IMR-90 (cell line): ENCODE data around the gene SLC6A3. TPM values are rescaled to one million over a fixed set of nuclear protein-coding genes. Genes with fewer than 3 reads are reported as not detected.

Experiments
- ATAC-seq: fragments of 200-7000 bp; cut with Tn5 transposase; 2 replicates; pipeline ENCODE4 v1.9.1; 2020; ENCODE audit warnings: low read depth, mild to moderate bottlenecking, moderate library complexity
- BruUV-seq: library from RNA; stranded (reverse); fragments of 400-500 nt; replicated peaks from 2 replicates; lab custom pipeline; 2021; lab: Mats Ljungman, UMichigan
- CTCF ChIA-PET: fragments of 300-600 bp; formaldehyde crosslinking; extraction: SDS; loops from one replicate; lab custom pipeline; 2021; ENCODE audit warnings: antibody characterized with exemption; lab: Yijun Ruan, JAX
- POLR2A ChIA-PET: fragments of 300-600 bp; sonication (Branson Sonifier 250); formaldehyde crosslinking; loops from one replicate; lab custom pipeline; 2022; ENCODE audit warnings: antibody characterized with exemption; ENCODE audit not compliant: unreplicated experiment; lab: Charles Lee
- DNase-seq: peaks from one replicate; pipeline ENCODE4 v3.0.0; 2013
- H2AFZ ChIP-seq: replicated peaks from 2 replicates; pipeline ENCODE3; 2013; ENCODE audit warnings: low read length, mild to moderate bottlenecking; ENCODE audit not compliant: poor library complexity
- H2AK5ac ChIP-seq: 2 replicates; pipeline ENCODE4 v1.6.1; 2013; ENCODE audit warnings: low read depth, low read length, inconsistent platforms
- H2AK9ac ChIP-seq: replicated peaks from 2 replicates; pipeline ENCODE3; 2013; ENCODE audit warnings: mild to moderate bottlenecking, low read depth, low read length, moderate library complexity; ENCODE audit not compliant: poor library complexity
- H2BK120ac ChIP-seq: 2 replicates; pipeline ENCODE4 v1.6.1; 2013; ENCODE audit warnings: low read depth, low read length, inconsistent platforms
- H2BK15ac ChIP-seq: 3 replicates; pipeline ENCODE4 v1.6.1; 2013; ENCODE audit warnings: low read depth, low read length, inconsistent platforms
- H2BK20ac ChIP-seq: 2 replicates; pipeline ENCODE4 v1.6.1; 2013; ENCODE audit warnings: low read depth, mild to moderate bottlenecking, inconsistent platforms, low read length, moderate library complexity
- H2BK5ac ChIP-seq: 2 replicates; pipeline ENCODE4 v1.6.1; 2013; ENCODE audit warnings: mild to moderate bottlenecking, low read depth, low read length, inconsistent platforms; ENCODE audit not compliant: poor library complexity, severe bottlenecking
- H3K14ac ChIP-seq: replicated peaks from 2 replicates; pipeline ENCODE4 v1.6.1; 2013; ENCODE audit warnings: low read depth, low read length, inconsistent platforms
- H3K18ac ChIP-seq: 2 replicates; pipeline ENCODE4 v1.6.1; 2013; ENCODE audit warnings: low read depth, low read length, control low read depth
- H3K23ac ChIP-seq: 2 replicates; pipeline ENCODE4 v1.6.1; 2013; ENCODE audit warnings: low read depth, low read length, inconsistent platforms
- H3K27ac ChIP-seq: 2 replicates; pipeline ENCODE4 v1.5.1; 2013; ENCODE audit warnings: mild to moderate bottlenecking, control low read depth, low read length; ENCODE audit not compliant: insufficient read depth
- H3K27me3 ChIP-seq: 2 replicates; pipeline ENCODE4 v1.6.1; 2013; ENCODE audit warnings: low read length; ENCODE audit not compliant: control insufficient read depth, insufficient read depth
- H3K36me3 ChIP-seq: 2 replicates; pipeline ENCODE4 v1.6.1; 2013; ENCODE audit warnings: low read length, mixed read lengths; ENCODE audit not compliant: control insufficient read depth, insufficient read depth
- H3K4ac ChIP-seq: 2 replicates; pipeline ENCODE4 v1.6.1; 2013; ENCODE audit warnings: low read depth, low read length, inconsistent platforms
- H3K4me1 ChIP-seq: 2 replicates; pipeline ENCODE4 v1.6.1; 2013; ENCODE audit warnings: low read length, mixed read lengths; ENCODE audit not compliant: control insufficient read depth, insufficient read depth
- H3K4me2 ChIP-seq: 2 replicates; pipeline ENCODE4 v1.6.1; 2013; ENCODE audit warnings: low read depth, mild to moderate bottlenecking, control low read depth, low read length, moderate library complexity
- H3K4me3 ChIP-seq: 2 replicates; pipeline ENCODE4 v1.5.1; 2013; ENCODE audit warnings: low read depth, mild to moderate bottlenecking, control low read depth, low read length, moderate library complexity; ENCODE audit not compliant: insufficient read depth
- H3K56ac ChIP-seq: 2 replicates; pipeline ENCODE4 v1.6.1; 2013; ENCODE audit warnings: low read length, inconsistent platforms; ENCODE audit not compliant: insufficient read depth; ENCODE audit errors: extremely low read depth
- H3K79me1 ChIP-seq, 2 experiments: 2 replicates each; pipeline ENCODE4 v1.6.1; 2013; ENCODE audit warnings: low read length in 2 of 2, inconsistent platforms in 1 of 2, low read depth in 1 of 2
- H3K9ac ChIP-seq: 2 replicates; pipeline ENCODE4 v1.6.1; 2013; ENCODE audit warnings: low read depth, low read length, control low read depth
- H3K9me1 ChIP-seq: 2 replicates; pipeline ENCODE4 v1.6.1; 2013; ENCODE audit warnings: low read length, inconsistent platforms; ENCODE audit not compliant: insufficient read depth
- H3K9me3 ChIP-seq: 2 replicates; pipeline ENCODE4 v1.6.1; 2013; ENCODE audit warnings: low read length; ENCODE audit not compliant: control insufficient read depth, insufficient read depth
- H4K20me1 ChIP-seq: 2 replicates; pipeline ENCODE4 v1.6.1; 2013; ENCODE audit warnings: low read length, inconsistent platforms; ENCODE audit not compliant: insufficient read depth
- H4K5ac ChIP-seq: 2 replicates; pipeline ENCODE4 v1.6.1; 2013; ENCODE audit warnings: mild to moderate bottlenecking, low read depth, low read length, control low read depth
- H4K8ac ChIP-seq, 2 experiments: 2 replicates each; pipeline ENCODE4 v1.6.1; 2013; ENCODE audit warnings: low read depth in 2 of 2, low read length in 2 of 2, control low read depth in 1 of 2, inconsistent platforms in 1 of 2
- H4K91ac ChIP-seq: 2 replicates; pipeline ENCODE4 v1.6.1; 2013; ENCODE audit warnings: low read depth, low read length, inconsistent platforms; ENCODE audit not compliant: insufficient read depth
- BHLHE40 ChIP-seq: fragments of 150-350 bp; IDR thresholded peaks from 2 replicates; pipeline ENCODE4 v1.6.1; 2016; ENCODE audit warnings: mild to moderate bottlenecking, low read depth, low read length
- CEBPB ChIP-seq: IDR thresholded peaks from 2 replicates; pipeline ENCODE4 v1.6.1; 2012; ENCODE audit warnings: low read depth, low read length, improper control_type of control experiment
- CHD1 ChIP-seq: IDR thresholded peaks from 2 replicates; pipeline ENCODE4 v1.6.1; 2012; ENCODE audit warnings: low read depth, low read length, improper control_type of control experiment
- CTCF ChIP-seq: conservative IDR thresholded peaks from 2 replicates; pipeline ENCODE4 v1.5.1; 2012; ENCODE audit warnings: mild to moderate bottlenecking, low read depth, low read length, improper control_type of control experiment
- ELK1 ChIP-seq: fragments of 150-350 bp; IDR thresholded peaks from 2 replicates; pipeline ENCODE4 v1.6.1; 2016; ENCODE audit warnings: low read depth, mild to moderate bottlenecking, low read length, moderate library complexity, borderline replicate concordance
- FOS ChIP-seq: fragments of 150-350 bp; IDR thresholded peaks from 2 replicates; pipeline ENCODE4 v1.6.1; 2016; ENCODE audit warnings: low read depth, low read length
- MAFK ChIP-seq: IDR thresholded peaks from 2 replicates; pipeline ENCODE4 v1.6.1; 2012; ENCODE audit warnings: low read depth, low read length, improper control_type of control experiment
- MAZ ChIP-seq: IDR thresholded peaks from 2 replicates; pipeline ENCODE4 v1.6.1; 2012; ENCODE audit warnings: low read depth, mild to moderate bottlenecking, low read length, improper control_type of control experiment, moderate library complexity, borderline replicate concordance
- MXI1 ChIP-seq: IDR thresholded peaks from 2 replicates; pipeline ENCODE4 v1.6.1; 2012; ENCODE audit warnings: low read depth, mild to moderate bottlenecking, low read length, moderate library complexity, borderline replicate concordance
- NFE2L2 ChIP-seq: fragments of 150-350 bp; IDR thresholded peaks from 2 replicates; pipeline ENCODE4 v1.6.1; 2016; ENCODE audit warnings: low read depth, mild to moderate bottlenecking, low read length
- POLR2A ChIP-seq: IDR thresholded peaks from 2 replicates; pipeline ENCODE4 v1.6.1; 2012; ENCODE audit warnings: mild to moderate bottlenecking, low read depth, low read length
- RAD21 ChIP-seq: IDR thresholded peaks from 2 replicates; pipeline ENCODE4 v1.6.1; 2012; ENCODE audit warnings: low read length, improper control_type of control experiment
- RCOR1 ChIP-seq: IDR thresholded peaks from 2 replicates; pipeline ENCODE4 v1.6.1; 2012; ENCODE audit warnings: mild to moderate bottlenecking, low read length, improper control_type of control experiment; ENCODE audit not compliant: insufficient replicate concordance
- RFX5 ChIP-seq: IDR thresholded peaks from 2 replicates; pipeline ENCODE4 v1.8.0; 2012; ENCODE audit warnings: low read depth, mild to moderate bottlenecking, low read length, moderate library complexity
- SMC3 ChIP-seq: fragments of 150-350 bp; IDR thresholded peaks from 2 replicates; pipeline ENCODE4 v1.6.1; 2016; ENCODE audit warnings: low read depth, mild to moderate bottlenecking, antibody characterized with exemption, low read length, moderate library complexity
- USF2 ChIP-seq: fragments of 150-350 bp; IDR thresholded peaks from 2 replicates; pipeline ENCODE4 v1.6.1; 2017; ENCODE audit warnings: mild to moderate bottlenecking, antibody characterized with exemption, low read length, low read depth
- WGBS, 2 experiments: methylation state at CpG; one replicate each; pipeline versions ENCODE4 v1.1.5 to v1.1.7; 2013; ENCODE audit warnings: missing lambda C conversion rate in 2 of 2; ENCODE audit not compliant: insufficient read length in 1 of 2; ENCODE audit errors: extremely low coverage in 2 of 2; 5-methylcytosine and 5-hydroxymethylcytosine counted together
- dilution Hi-C: fragments of 300-500 bp; cut with HindIII; formaldehyde crosslinking; loops from one replicate; pipeline ENCODE4 v1.14.3; 2018; ENCODE audit warnings: low sequenced_read_pairs; ENCODE audit not compliant: unreplicated experiment
- in situ Hi-C: fragments of 300-500 bp; cut with MboI; formaldehyde crosslinking; loops from 3 replicates; pipeline ENCODE4 v1.14.3; 2019; ENCODE audit warnings: low sequenced_read_pairs, inconsistent platforms, mixed read lengths
- intact Hi-C: fragments of 100-400 bp; cut with micrococcal nuclease; formaldehyde crosslinking; loops from 2 replicates; pipeline ENCODE4 v1.10.0; 2022
- polyA plus RNA-seq, 3 experiments: library from polyadenylated mRNA; depleted of rRNA; stranded (reverse); fragments of >200 nt; gene quantifications; 2 replicates each; pipeline ENCODE4 v1.2.3, GENCODE V29; 2012; ENCODE audit warnings: low replicate concordance in 1 of 3
- total RNA-seq: library from RNA; depleted of rRNA; stranded (reverse); fragments of >200 nt; gene quantifications from 2 replicates; pipeline ENCODE4 v1.2.3, GENCODE V29; 2012

The SLC6A3 gene
- total and polyA plus RNA-seq, 2 of the 4 experiments (the other 2 are of a cell fraction) = not detected

GRCh38 chr5:1446602-1447343 is 1.5 kb upstream of the SLC6A3 start:
- H3K27ac ChIP-seq = no peak overlapping the region
- no peak overlapping the region for H3K23ac ChIP-seq
- H3K36me3 ChIP-seq = no peaks in the 10 kb centered on the region
- H4K5ac ChIP-seq = no peak overlapping the region
- H3K79me1 ChIP-seq = no peaks in the 10 kb centered on the region
- H4K91ac ChIP-seq = no peak overlapping the region
- no TSS peak for BruUV-seq
- no peak overlapping the region for H2AFZ ChIP-seq
- H3K4me1 ChIP-seq = no peaks in the 10 kb centered on the region
- DNase-seq = no peak
- ATAC-seq = no peak
- in situ Hi-C loops (no loop called here), dilution Hi-C loops (no loop called here), intact Hi-C loops (no loop called here)
- ChIA-PET CTCF (no interaction called here), POLR2A (no interaction called here)
- no peak overlapping the region for H4K8ac ChIP-seq
- peaks cover 2% of the 10 kb centered on the region; the same call in 1 of the 2 replicates for H3K9me3 ChIP-seq
- H2BK5ac ChIP-seq = no peak overlapping the region
- no peak overlapping the region for H3K4ac ChIP-seq
- no peak overlapping the region for H3K4me2 ChIP-seq
- no peak overlapping the region for H2BK120ac ChIP-seq
- H2AK5ac ChIP-seq = no peak overlapping the region
- no peak overlapping the region for H2BK20ac ChIP-seq
- H4K20me1 ChIP-seq = no peaks in the 10 kb centered on the region
- H2AK9ac ChIP-seq = no peak overlapping the region
- 42% methylated on average over 8 of the region's 16 CpGs; no CpG with 5 or more reads in 1 of the 2 experiments for WGBS, 2 experiments
- H3K4me3 ChIP-seq = no peak overlapping the region
- H3K14ac ChIP-seq = no peak overlapping the region
- peaks cover 70% of the 10 kb centered on the region for H3K27me3 ChIP-seq
- no peaks in the 10 kb centered on the region for H3K9me1 ChIP-seq
- no peak for TF ChIP-seq MAFK
- no peak for TF ChIP-seq ELK1
- TF ChIP-seq CEBPB = no peak
- no peak for TF ChIP-seq RCOR1
- TF ChIP-seq CHD1 = no peak
- TF ChIP-seq FOS = no peak
- no peak for TF ChIP-seq SMC3
- TF ChIP-seq CTCF = no peak
- no peak for TF ChIP-seq RAD21
- no peak for TF ChIP-seq MAZ
- TF ChIP-seq NFE2L2 = no peak
- TF ChIP-seq RFX5 = no peak
- no peak for TF ChIP-seq USF2
- TF ChIP-seq BHLHE40 = no peak
- no peak for TF ChIP-seq POLR2A
- TF ChIP-seq MXI1 = no peak
- H3K18ac ChIP-seq = no peak overlapping the region
- H3K9ac ChIP-seq = no peak overlapping the region
- H2BK15ac ChIP-seq = no peak overlapping the region
- H3K56ac ChIP-seq = no peak overlapping the region
